HG03520 (cell line): ENCODE results near the gene AKT2.
A peak's percentile ranks its signal among the peaks of the same experiment; 100 is the strongest.
"Not testable (repeated sequence)": the region's sequence is repeated elsewhere in the genome, so short reads cannot be mapped to it uniquely, and the experiment has no call there.

Source experiments
- ATAC-seq: cut with Tn5 transposase; IDR thresholded peaks from one replicate; pipeline ENCODE4 v1.9.1; 2021; ENCODE audit warnings: mild to moderate bottlenecking, moderate library complexity; ENCODE audit not compliant: unreplicated experiment

Gene AKT2

DNA sequence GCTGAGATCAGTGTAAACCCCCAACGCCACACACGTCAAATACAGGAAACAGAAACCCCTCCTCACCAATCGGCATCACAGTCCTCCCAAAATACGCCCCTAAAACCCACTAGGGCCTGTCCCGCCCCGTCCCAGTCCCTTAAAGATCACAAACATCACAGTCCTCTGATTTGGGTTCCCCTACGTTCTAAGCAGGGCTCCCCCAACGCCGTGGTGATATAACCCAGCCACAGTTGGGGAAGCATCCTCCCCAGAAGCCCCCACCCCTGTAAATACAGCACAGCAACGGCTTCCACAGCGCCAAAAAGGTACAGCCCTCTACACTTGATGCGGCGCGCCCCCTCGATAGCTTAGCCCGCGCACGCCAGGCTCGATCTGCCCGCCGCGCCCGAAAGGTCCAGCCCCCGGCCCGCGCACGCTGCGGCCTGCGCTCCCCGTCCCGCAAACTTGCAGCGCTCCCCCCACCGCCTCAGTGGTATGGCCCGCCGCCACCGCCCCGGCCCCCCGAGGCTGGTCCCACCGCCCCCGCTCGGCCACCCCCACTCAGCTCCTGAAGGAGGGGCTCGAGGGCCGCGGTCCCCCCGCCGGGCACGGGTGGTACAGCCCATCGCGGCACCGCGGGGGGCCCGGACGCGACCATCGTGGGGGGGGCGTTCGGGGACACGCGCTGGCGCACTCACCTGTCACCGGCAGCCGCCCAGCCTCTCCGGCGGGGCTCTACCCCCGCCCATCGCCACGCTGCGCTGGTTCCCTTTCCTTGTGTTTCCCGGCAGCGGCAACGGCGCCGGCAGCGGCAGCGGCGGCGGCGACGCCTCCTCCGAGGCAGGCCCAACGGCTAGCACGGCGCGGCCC lies at the start of gene AKT2:
AKT2 (minus strand) TSS at position 845 of the 852 bp plus-strand sequence. CDS start 20,078 bp downstream, outside the sequence.
- peak; percentile 14 for ATAC-seq

DNA sequence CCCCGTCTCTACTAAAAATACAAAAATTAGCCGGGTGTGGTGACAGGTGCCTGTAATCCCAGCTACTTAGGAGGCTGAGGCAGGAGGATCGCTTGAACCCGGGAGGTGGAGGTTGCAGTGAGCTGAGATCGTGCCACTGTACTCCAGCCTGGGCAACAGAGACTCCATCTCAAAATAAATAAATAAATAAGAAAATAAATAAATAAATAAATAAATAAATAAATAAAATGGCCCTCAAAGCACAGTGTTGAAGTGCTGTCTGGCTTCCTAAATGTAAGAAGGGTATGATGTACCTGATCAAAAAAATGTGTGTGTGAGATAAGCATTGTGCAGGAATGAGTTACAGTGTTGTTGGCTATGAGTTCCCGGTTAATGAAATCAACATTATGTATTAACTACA lies 47.9 kb upstream of the AKT2 start:
- not testable (repeated sequence) for ATAC-seq

- ATAC-seq, result no peak
These were observed 47.5 kb upstream of the AKT2 start for GRCh38 chr19:40332669-40333068.

GRCh38 chr19:40331052-40331451 lies 45.9 kb upstream of the AKT2 start:
- no peak for ATAC-seq

GRCh38 chr19:40326201-40326600 lies 41.1 kb upstream of the AKT2 start:
- ATAC-seq, result no peak

DNA sequence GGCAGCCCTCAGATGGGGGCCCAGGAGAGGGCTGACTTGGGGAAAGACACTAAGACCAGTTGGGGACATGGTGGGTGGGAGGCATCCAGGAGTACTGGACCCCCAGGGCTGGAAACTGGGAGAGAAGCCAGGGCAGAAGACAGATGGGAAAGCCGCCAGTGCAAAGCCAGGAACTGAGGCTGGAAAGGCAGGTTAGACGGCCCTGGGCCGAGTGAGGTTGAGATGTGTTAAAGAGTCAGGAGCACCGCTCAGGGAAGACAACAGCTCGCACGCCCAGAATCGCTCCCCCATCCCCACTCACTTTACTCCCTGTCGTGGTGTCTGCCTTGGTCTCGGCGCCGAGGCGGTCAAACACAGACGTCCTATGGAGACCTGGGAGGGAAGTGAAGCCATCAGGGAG lies 38.6 kb upstream of the AKT2 start:
- ATAC-seq, result no peak

- ATAC-seq, result no peak
These were observed 37.9 kb upstream of the AKT2 start for GRCh38 chr19:40322951-40323615.

GRCh38 chr19:40322271-40322610 lies 37.1 kb upstream of the AKT2 start:
- no peak for ATAC-seq

- no peak for ATAC-seq
These were observed 36.6 kb upstream of the AKT2 start for GRCh38 chr19:40321566-40322270.

- no peak for ATAC-seq
These were observed 35.9 kb upstream of the AKT2 start for GRCh38 chr19:40321076-40321475.

DNA sequence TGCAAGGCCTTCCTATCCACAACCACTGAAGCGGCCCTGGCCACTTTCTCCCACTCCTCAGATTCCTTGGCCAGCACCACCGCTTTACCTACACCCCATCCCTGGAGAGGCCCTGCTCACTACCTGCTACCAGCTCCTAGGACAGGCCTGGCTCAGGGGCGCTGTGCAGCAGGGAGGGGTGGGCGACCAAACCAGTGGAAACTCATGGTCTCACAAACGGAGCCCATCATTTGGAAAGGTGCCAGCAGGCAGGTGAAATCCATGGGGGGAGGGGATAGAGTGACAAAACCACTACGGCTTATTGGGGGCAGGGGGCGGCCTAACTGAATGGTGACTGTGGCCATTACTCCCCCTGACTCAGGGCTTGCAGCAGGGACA lies 35.4 kb upstream of the AKT2 start:
- no peak for ATAC-seq

- ATAC-seq, result no peak
These were observed 32.2 kb upstream of the AKT2 start for GRCh38 chr19:40317338-40317737.

DNA sequence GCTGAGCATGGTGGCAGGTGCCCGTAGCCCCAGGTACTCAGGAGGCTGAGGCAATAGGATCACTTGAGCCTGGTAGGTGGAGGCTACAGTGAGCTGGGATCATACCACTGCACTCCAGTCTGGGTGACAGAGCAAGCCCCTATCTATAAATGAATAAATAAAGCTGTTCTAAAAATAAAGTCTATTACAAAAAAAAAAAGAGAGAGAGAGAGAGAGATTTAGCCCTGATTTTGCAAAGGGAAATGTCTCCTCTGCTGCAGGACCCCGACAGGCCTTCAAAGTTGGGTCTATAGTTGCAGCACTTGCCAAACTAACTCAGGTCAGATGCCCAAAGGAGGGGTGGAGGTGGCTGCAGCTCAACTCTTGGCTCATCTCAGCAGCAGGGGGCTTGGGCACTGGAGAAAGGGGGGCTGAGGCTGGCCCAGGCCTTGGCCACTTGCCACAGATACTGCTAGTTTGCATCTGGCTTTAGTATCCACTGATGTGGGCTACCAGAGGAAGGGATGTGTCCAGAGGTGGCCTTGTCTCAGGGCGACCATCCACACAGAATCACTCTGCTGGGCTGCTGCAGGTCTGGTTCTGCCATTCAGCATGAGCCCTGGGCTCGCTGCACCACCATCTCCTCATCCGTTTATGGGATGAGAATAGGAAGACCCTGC lies 30.8 kb upstream of the AKT2 start:
- ATAC-seq, result no peak

DNA sequence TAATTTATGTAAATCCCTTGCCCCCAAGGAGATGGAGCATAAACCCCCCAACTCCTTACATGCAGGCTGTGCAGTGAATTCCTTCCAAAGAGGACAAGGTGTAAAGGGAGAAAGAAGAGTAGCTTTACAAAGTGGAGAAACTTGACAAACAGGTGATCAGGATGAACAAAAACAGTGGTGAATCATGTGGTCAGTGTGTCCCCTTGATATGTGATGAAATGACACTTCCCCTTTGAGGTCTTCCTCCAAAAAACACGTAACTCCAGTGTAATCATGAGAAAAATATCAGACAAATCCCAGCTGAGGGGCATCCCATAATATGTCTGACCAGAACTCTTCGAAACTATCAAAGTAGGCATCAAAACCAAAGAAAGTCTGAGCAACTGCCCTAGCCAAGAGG lies 29.5 kb upstream of the AKT2 start:
- ATAC-seq, result no peak

- ATAC-seq, result no peak
These were observed 28.3 kb upstream of the AKT2 start for GRCh38 chr19:40313229-40313983.

- ATAC-seq, result no peak
These were observed 27.4 kb upstream of the AKT2 start for GRCh38 chr19:40312533-40312932.

- ATAC-seq, result no peak
These were observed 24.5 kb upstream of the AKT2 start for GRCh38 chr19:40309666-40310065.

DNA sequence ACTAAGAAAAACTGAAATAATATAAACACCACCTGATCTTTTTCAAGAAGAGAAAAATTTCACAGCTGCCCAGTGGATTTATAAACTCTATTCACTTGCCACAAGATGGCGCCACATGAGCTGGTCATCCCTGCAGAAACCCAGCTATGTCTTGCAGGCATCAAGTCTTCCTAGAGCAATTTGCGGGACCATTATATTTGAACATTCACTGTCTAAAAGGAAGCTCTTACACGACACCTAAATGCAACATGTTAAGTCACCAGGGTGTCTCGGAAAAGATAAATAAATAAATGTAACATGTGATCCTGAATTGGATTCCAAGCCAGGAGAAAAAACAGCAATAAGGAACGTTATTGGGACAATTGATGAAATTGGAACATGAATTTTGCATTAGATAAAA lies 20.3 kb upstream of the AKT2 start:
- ATAC-seq, result no peak

DNA sequence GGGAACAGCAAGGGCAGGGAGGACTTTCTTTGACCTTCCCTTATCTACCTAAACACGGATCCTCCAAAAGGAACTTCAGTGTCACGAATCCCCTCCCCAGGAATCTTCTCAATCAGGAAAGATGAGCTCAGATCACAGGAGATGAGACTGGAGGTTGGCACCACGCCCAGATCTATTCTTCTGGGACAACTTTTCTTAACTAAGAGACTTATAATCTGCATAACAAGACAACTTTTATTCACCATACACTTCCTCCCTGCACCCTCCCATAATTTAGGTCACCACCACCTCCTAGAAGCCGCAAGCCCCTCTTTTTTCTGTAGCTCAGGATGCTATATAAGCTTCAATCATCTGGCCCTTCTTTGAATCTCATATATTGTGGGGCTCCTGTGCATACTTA lies 19.2 kb upstream of the AKT2 start:
- ATAC-seq, result no peak

- ATAC-seq, result no peak
These were observed 18.6 kb upstream of the AKT2 start for GRCh38 chr19:40303765-40304164.
